22Rv1 (cell line): Measurements from ENCODE around the gene PPM1H.

Experiments
- H3K27ac ChIP-seq: fragments of 450-650 bp; 2 replicates; pipeline ENCODE4 v1.5.1; 2017
- ZFX ChIP-seq: fragments of 450-650 bp; IDR thresholded peaks from 2 replicates; pipeline ENCODE4 v1.6.1; 2017; ENCODE audit warnings: antibody characterized with exemption, borderline replicate concordance
- TF ChIP-seq, protein P1 (sequence below): fragments of 450-650 bp; IDR thresholded peaks from 2 replicates; pipeline ENCODE4 v1.5.1; 2017; ENCODE audit warnings: mild to moderate bottlenecking

Gene PPM1H

DNA sequence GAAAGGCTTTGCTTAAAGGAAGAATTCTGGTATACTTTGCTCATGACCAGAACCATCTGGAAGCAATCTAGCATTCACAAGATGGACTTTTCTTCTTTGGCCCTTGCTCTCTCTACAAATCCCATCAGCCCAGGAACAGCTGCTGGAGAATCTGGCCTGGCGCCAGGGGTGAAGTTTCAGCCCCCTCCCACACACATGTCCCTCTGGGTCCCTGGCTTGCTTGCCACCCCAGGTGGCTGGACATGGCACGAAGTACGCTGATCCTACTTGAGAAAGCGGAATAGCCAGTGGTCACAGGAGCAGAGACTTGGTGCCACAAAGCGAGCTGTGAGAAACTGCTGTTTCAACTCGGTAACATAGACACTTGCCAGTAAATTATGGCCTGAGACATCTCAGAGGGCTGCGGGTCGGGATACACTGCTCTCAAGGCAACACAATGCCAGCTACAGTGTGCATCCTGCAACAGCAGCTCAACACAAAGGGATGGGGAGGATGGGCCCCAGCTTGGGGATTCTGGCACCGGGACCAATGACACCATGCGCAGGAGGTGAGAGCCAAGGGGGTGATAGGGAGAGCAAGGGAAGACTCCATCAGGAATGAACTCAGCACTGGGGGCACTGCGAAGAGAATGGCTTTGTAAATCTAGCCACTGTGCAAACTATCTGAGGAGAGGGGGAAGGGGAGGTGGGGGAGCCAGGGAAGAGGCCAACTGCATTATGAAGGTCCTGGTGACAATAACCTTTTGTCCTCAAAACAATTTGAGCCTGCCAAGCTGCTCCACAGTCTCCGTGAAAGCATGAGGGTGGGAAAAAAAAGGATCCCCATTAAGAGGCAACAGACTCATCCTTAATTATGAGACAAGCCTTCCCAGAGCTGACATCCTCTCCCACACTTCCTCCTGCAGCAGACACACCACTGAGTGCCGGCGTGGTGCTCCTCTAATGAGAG is 219.9 kb downstream of the PPM1H start:
- TF ChIP-seq ZFX = no peak
- TF ChIP-seq, protein P1, sequence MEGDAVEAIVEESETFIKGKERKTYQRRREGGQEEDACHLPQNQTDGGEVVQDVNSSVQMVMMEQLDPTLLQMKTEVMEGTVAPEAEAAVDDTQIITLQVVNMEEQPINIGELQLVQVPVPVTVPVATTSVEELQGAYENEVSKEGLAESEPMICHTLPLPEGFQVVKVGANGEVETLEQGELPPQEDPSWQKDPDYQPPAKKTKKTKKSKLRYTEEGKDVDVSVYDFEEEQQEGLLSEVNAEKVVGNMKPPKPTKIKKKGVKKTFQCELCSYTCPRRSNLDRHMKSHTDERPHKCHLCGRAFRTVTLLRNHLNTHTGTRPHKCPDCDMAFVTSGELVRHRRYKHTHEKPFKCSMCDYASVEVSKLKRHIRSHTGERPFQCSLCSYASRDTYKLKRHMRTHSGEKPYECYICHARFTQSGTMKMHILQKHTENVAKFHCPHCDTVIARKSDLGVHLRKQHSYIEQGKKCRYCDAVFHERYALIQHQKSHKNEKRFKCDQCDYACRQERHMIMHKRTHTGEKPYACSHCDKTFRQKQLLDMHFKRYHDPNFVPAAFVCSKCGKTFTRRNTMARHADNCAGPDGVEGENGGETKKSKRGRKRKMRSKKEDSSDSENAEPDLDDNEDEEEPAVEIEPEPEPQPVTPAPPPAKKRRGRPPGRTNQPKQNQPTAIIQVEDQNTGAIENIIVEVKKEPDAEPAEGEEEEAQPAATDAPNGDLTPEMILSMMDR = no peak
- no peak overlapping the region for H3K27ac ChIP-seq

DNA sequence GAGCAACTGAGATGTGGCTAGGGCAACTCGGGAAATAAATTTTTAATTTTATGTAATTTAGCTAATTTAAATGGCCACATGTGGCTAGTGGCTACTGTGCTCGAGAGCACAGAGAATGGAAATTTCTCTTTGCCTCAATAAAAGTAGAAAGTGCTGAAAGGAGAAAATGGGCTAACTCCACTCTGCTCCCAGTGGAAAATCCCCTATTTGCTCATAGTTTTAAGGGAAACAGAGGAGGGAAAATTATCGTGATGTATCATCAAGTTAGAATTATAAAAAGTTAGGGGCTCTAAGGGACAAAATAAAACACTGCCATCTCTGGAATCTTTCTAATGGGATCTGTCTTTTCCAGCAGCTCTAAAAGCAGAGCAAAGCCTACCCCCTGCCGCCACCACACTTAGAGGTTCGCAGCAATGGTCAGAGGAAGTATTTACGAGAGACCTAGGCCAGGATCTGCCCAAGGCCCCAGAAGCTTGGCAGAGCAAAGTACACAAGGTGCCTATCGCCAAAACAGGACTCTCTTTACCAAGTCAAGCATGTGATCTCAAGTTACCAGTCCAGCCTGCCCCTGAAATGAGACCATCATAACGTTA is 220.7 kb downstream of the PPM1H start:
- TF ChIP-seq, protein P1 = no peak
- TF ChIP-seq ZFX = no peak
- no peak overlapping the region for H3K27ac ChIP-seq

DNA sequence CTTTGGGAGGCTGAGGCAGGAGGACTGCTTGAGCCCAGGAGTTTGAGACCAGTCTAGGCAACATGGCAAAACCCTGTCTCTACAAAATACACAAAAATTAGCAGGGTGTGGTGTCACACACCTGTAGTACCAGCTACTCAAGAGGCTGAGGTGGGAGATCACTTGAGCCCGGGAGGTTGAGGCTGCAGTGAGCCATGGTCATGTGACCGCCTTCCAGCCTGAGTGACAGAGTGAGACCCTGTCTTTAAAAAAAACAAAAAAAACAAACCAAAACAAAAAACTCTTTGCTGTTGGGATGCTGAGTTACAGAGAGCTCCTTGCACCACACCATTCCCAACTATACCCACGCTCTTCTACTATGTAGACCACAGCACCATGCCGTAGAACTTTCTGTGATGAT is 221.2 kb downstream of the PPM1H start:
- H3K27ac ChIP-seq = no peak overlapping the region
- TF ChIP-seq, protein P1 = no peak
- no peak for TF ChIP-seq ZFX

DNA sequence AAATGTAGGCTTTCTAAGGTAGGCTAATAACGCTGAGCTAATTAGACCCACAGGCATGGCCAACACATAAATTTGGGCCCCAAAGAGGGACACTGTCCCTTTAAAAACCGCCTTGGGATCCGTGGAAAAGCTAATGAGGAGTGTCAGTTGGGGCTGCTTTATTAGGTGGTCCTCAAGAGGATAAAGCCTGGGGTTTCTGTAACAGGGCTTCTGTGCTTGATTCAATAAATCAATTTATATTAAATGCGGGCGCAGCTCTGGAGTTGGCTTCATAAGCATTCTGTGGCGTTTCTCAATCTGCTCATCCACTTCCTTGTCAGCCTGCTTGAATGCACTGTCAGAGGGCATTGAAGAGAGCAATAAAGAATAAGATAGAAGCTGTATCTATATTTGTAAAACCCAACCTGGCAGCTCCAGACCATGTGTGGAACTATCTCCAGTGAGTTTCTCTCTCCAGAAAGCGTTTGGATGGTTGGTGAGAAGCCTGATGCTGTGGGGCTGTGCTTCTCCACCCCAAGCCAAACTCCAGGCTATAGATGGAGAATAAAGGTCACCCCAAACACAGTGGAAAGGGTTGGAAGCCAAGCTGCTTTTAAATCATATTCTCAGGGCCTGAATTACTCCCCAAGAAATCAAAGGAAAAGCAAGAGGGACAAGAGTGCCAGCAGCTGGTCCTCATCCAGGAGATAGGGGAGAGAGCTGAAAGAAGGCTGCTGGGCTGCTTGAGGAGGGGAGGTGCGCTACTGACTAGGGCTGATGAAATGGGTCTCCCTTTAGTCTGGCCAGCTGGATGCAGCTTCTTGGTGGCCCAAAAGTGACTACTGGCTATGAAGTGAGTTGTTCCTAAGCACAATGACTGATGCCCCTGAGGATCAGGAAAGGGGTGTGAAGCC is 222.0 kb downstream of the PPM1H start:
- TF ChIP-seq ZFX = no peak
- TF ChIP-seq, protein P1 = no peak

DNA sequence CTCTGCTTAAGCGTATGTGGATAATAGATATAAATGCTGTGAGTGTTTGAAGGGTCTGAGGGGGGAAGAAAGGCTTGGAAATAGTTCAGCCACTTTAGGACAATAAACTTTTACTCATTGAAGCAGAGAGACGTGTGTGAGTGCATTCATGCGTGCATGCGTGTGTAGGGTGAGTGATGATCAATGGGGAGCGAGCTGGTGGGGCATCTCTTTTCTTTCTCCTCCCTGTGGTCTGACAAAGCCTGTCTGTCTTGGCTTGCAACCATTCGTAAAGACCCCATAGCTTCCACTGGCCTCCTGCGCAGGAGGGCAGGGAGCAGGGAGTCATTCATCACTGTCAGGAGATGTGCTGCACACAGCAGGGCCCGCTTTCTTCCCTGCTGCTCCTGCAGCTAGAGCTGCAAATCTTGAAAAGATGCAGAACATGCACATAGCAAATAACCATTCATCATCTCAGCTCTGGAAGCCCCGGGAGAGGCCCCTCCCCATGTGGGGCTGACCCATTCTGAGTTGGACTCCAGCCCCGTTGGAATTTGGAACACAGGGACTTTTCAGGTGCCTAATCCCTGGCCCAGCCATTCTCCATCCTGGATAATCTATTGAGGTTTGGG is 223.2 kb downstream of the PPM1H start:
- H3K27ac ChIP-seq = no peak overlapping the region
- TF ChIP-seq ZFX = no peak
- TF ChIP-seq, protein P1 = no peak

More for the DNA sequence above, 222.0 kb downstream of the PPM1H start:
- no peak overlapping the region for H3K27ac ChIP-seq

DNA sequence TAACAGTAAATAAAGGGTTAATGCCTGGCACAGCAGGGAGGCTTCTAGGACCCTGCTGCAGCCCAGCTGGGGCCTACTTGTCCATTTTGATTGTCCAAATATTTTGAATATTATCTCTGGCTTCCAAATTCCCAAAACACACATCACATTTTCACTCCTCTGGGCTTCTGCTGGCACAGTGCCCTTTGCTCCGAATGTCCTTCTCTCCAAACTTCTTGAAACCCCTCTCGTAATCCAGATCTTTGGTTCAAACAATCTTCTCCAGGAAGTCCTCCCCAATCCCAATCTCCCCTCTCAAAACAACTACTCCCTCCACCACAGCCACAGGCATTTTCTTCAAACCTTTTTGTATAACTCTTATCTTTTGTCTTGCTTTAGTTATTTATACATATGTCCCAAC is 225.6 kb downstream of the PPM1H start:
- no peak for TF ChIP-seq ZFX
- TF ChIP-seq, protein P1 = no peak
- H3K27ac ChIP-seq = no peak overlapping the region
